ENCODE results near the gene ATP6V1C2. TPM values are rescaled to one million over a fixed set of nuclear protein-coding genes. Genes with fewer than 3 reads are reported as not detected.

ATP6V1C2 gene
- total and polyA plus RNA-seq, 2 donors (not counting 1 experiment from before 2014, with no cell fraction given), result under 0.01 TPM; not detected in 1

GRCh38 chr2:10733980-10734379 lies 12.6 kb downstream of the ATP6V1C2 start:
- Histone ChIP-seq H3K4me3 (replicated peaks in 1 of 4; ENCODE audit: control extremely low read depth in 1 of 4, insufficient read depth in 1 of 4, low read depth in 3 of 4, low read length in 4 of 4) (no peak overlapping the region), H3K27me3 (ENCODE audit: control insufficient read depth, insufficient read depth, low read length) (no peaks in the 10 kb centered on the region), H4K20me1 (ENCODE audit: control insufficient read depth, extremely low read depth, insufficient read depth, low read length) (no peaks in the 10 kb centered on the region), H3K36me3 (ENCODE audit: control insufficient read depth, insufficient read depth, low read length) (no peaks in the 10 kb centered on the region), H3K4me1 (ENCODE audit: control insufficient read depth, extremely low read depth, insufficient read depth, low read length) (no peaks in the 10 kb centered on the region), H3K9ac (ENCODE audit: insufficient read depth, low read length) (no peak overlapping the region), H3K27ac (ENCODE audit: insufficient read depth, low read length) (no peak overlapping the region), H3K4me2 (ENCODE audit: extremely low read depth, insufficient read depth, low read length) (no peak overlapping the region), H3K79me2 (ENCODE audit: control insufficient read depth, insufficient read depth, low read length) (no peaks in the 10 kb centered on the region), H2AFZ (ENCODE audit: low read length) (no peak overlapping the region), H3K9me3 (ENCODE audit: control insufficient read depth, insufficient read depth, low read depth, low read length) (no peaks in the 10 kb centered on the region)
- TF ChIP-seq CTCF (conservative IDR thresholded peaks at IDR 0.05 in 1 of 2, IDR thresholded peaks at IDR 0.05 in 1 of 2; ENCODE audit: low read depth in 1 of 2, low read length in 2 of 2), result no peak
- TF ChIP-seq EZH2 (IDR thresholded peaks at IDR 0.05; ENCODE audit: low read length, missing control alignments), result no peak
- no peak for DNase-seq (ENCODE audit: low read depth in 2 of 2)

DNA sequence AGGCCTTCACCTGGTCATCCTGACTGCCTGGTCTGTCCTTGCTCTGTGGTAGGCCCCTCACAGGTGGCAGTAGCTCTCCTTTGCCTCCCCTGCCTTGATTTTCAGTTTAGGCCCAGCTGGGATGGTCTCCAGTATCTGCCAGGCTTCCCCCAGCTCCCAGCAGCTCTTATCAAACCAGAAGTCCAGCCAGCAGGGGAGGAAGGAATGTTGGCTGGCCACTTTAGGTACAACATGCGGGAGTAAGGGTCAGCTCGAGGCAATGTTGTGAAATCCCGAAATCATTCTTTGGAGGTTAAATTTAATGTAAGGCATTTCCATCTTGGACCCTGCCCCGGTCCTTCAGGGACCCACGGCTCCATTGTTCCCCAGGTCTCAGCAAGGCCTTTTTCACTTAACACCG lies 16.8 kb downstream of the ATP6V1C2 start:
- H3K36me3 ChIP-seq (ENCODE audit: control insufficient read depth, insufficient read depth, low read length), result no peaks in the 10 kb centered on the region
- no peaks in the 10 kb centered on the region for H4K20me1 ChIP-seq (ENCODE audit: control insufficient read depth, extremely low read depth, insufficient read depth, low read length)
- no peaks in the 10 kb centered on the region for H3K4me1 ChIP-seq (ENCODE audit: control insufficient read depth, extremely low read depth, insufficient read depth, low read length)
- DNase-seq (ENCODE audit: low read depth in 2 of 2), result no peak
- no peak overlapping the region for H3K4me3 ChIP-seq (replicated peaks in 1 of 4; ENCODE audit: control extremely low read depth in 1 of 4, insufficient read depth in 1 of 4, low read depth in 3 of 4, low read length in 4 of 4)
- no peak overlapping the region for H3K4me2 ChIP-seq (ENCODE audit: extremely low read depth, insufficient read depth, low read length)
- no peaks in the 10 kb centered on the region for H3K27me3 ChIP-seq (ENCODE audit: control insufficient read depth, insufficient read depth, low read length)
- H3K9me3 ChIP-seq (ENCODE audit: control insufficient read depth, insufficient read depth, low read depth, low read length), result no peaks in the 10 kb centered on the region
- TF ChIP-seq EZH2 (IDR thresholded peaks at IDR 0.05; ENCODE audit: low read length, missing control alignments), result no peak
- TF ChIP-seq CTCF (conservative IDR thresholded peaks at IDR 0.05 in 1 of 2, IDR thresholded peaks at IDR 0.05 in 1 of 2; ENCODE audit: low read depth in 1 of 2, low read length in 2 of 2), result no peak
- H3K27ac ChIP-seq (ENCODE audit: insufficient read depth, low read length), result no peak overlapping the region
- no peaks in the 10 kb centered on the region for H3K79me2 ChIP-seq (ENCODE audit: control insufficient read depth, insufficient read depth, low read length)
- H3K9ac ChIP-seq (ENCODE audit: insufficient read depth, low read length), result no peak overlapping the region
- no peak overlapping the region for H2AFZ ChIP-seq (ENCODE audit: low read length)

GRCh38 chr2:10740226-10740625 lies 18.8 kb downstream of the ATP6V1C2 start:
- Histone ChIP-seq H3K4me1 (ENCODE audit: control insufficient read depth, extremely low read depth, insufficient read depth, low read length) (no peaks in the 10 kb centered on the region), H3K27me3 (ENCODE audit: control insufficient read depth, insufficient read depth, low read length) (no peaks in the 10 kb centered on the region), H3K4me3 (replicated peaks in 1 of 4; ENCODE audit: control extremely low read depth in 1 of 4, insufficient read depth in 1 of 4, low read depth in 3 of 4, low read length in 4 of 4) (no peak overlapping the region), H3K9ac (ENCODE audit: insufficient read depth, low read length) (no peak overlapping the region), H3K9me3 (ENCODE audit: control insufficient read depth, insufficient read depth, low read depth, low read length) (no peaks in the 10 kb centered on the region), H3K36me3 (ENCODE audit: control insufficient read depth, insufficient read depth, low read length) (no peaks in the 10 kb centered on the region), H3K27ac (ENCODE audit: insufficient read depth, low read length) (no peak overlapping the region), H4K20me1 (ENCODE audit: control insufficient read depth, extremely low read depth, insufficient read depth, low read length) (no peaks in the 10 kb centered on the region), H3K79me2 (ENCODE audit: control insufficient read depth, insufficient read depth, low read length) (no peaks in the 10 kb centered on the region), H3K4me2 (ENCODE audit: extremely low read depth, insufficient read depth, low read length) (no peak overlapping the region), H2AFZ (ENCODE audit: low read length) (no peak overlapping the region)
- no peak for TF ChIP-seq CTCF (conservative IDR thresholded peaks at IDR 0.05 in 1 of 2, IDR thresholded peaks at IDR 0.05 in 1 of 2; ENCODE audit: low read depth in 1 of 2, low read length in 2 of 2)
- no peak for TF ChIP-seq EZH2 (IDR thresholded peaks at IDR 0.05; ENCODE audit: low read length, missing control alignments)
- no peak for DNase-seq (ENCODE audit: low read depth in 2 of 2)
